Spleen (tissue), 11 donors: ENCODE data around the gene ABCA10. TPM values are rescaled to one million over a fixed set of nuclear protein-coding genes. Genes with fewer than 3 reads are reported as not detected.
A peak's percentile ranks its signal among the peaks of the same experiment; 100 is the strongest.

Experiments
- DNase-seq: peaks from one replicate; pipeline ENCODE4 v3.0.0-alpha.2; 2020
- H3K27ac ChIP-seq, 8 donors: fragments of 200-600 bp; sonication (generic) in 7 of 8; 1 replicate in 4 of 8; 2 replicates in 4 of 8; pipeline versions ENCODE4 v1.5.0 to v1.8.0; 2016 to 2021; ENCODE audit warnings: inconsistent platforms in 4 of 8, mild to moderate bottlenecking in 4 of 8, moderate library complexity in 1 of 8
- H3K27me3 ChIP-seq, 7 donors: fragments of 200-600 bp; sonication (generic) in 6 of 7; replicated peaks in 1 of 7; 1 replicate in 4 of 7; 2 replicates in 3 of 7; pipeline versions ENCODE4 v1.5.0 to v1.8.0; 2016 to 2021; ENCODE audit warnings: inconsistent platforms in 3 of 7, mild to moderate bottlenecking in 1 of 7
- H3K36me3 ChIP-seq, 6 donors: fragments of 200-600 bp; sonication (generic) in 5 of 6; 1 replicate in 4 of 6; 2 replicates in 2 of 6; pipeline versions ENCODE4 v1.5.0 to v1.8.0; 2016 to 2021; ENCODE audit warnings: inconsistent platforms in 2 of 6
- H3K4me1 ChIP-seq, 6 donors: fragments of 200-600 bp; sonication (generic) in 5 of 6; 1 replicate in 3 of 6; 2 replicates in 3 of 6; pipeline versions ENCODE4 v1.5.0 to v1.8.0; 2016 to 2021; ENCODE audit warnings: inconsistent platforms in 3 of 6
- H3K4me3 ChIP-seq, 8 donors: fragments of 200-600 bp; sonication (generic) in 7 of 8; 1 replicate in 4 of 8; 2 replicates in 4 of 8; pipeline versions ENCODE4 v1.5.0 to v1.8.0; 2016 to 2021; ENCODE audit warnings: inconsistent platforms in 4 of 8, mild to moderate bottlenecking in 4 of 8, moderate library complexity in 2 of 8
- H3K9me3 ChIP-seq, 8 donors: fragments of 200-600 bp; sonication (generic) in 7 of 8; 1 replicate in 4 of 8; 2 replicates in 4 of 8; pipeline versions ENCODE4 v1.5.0 to v1.8.0; 2016 to 2021; ENCODE audit warnings: inconsistent platforms in 4 of 8
- CTCF ChIP-seq, 11 experiments: fragments of 200-600 bp in 7 of 11; fragments of 450-650 bp in 4 of 11; sonication (generic) in 4 of 11; IDR thresholded peaks in 8 of 11; conservative IDR thresholded peaks in 3 of 11; 1 replicate in 7 of 11; 2 replicates in 4 of 11; pipeline versions ENCODE4 v1.4.0 to v1.8.0; 2016 to 2021; ENCODE audit warnings: antibody characterized with exemption in 11 of 11, inconsistent platforms in 4 of 11, mild to moderate bottlenecking in 1 of 11
- POLR2A ChIP-seq, 3 donors: fragments of 450-650 bp; IDR thresholded peaks; one replicate each; pipeline ENCODE4 v1.5.1; 2017; ENCODE audit warnings: antibody characterized with exemption in 3 of 3, mild to moderate bottlenecking in 1 of 3
- POLR2AphosphoS5 ChIP-seq, 3 donors: sonication (generic); formaldehyde crosslinking; IDR thresholded peaks; one replicate each; pipeline ENCODE4 v1.5.1; 2017; ENCODE audit warnings: antibody characterized with exemption in 3 of 3
- WGBS, 5 donors: extraction: QIAGEN DNeasy Blood & Tissue Kit in 3 of 5; methylation state at CpG; one replicate each; pipeline versions ENCODE4 v1.1.5 to v1.1.7; 2013 to 2018; 5-methylcytosine and 5-hydroxymethylcytosine counted together
- intact Hi-C: fragments of 100-400 bp; cut with DNase I; formaldehyde crosslinking; loops from one replicate; pipeline ENCODE4 v1.15.0; 2023; ENCODE audit warnings: low total_unique reads
- polyA plus RNA-seq, 3 donors: library from polyadenylated mRNA; stranded (reverse); fragments of 200-250 nt; gene quantifications; one replicate each; pipeline ENCODE4 v1.2.1, GENCODE V29; 2013
- total RNA-seq, 7 donors: library from RNA; depleted of rRNA in 3 of 7; stranded (reverse); fragments of >200 nt in 3 of 7; fragmentation: NEBNext Ultra II Directional in 4 of 7; extraction: Animal tissue kit (Norgen Biotek cat#: 25700) in 4 of 7; gene quantifications; one replicate each; pipeline versions ENCODE4 v1.1.0 to v1.2.1, GENCODE V29; 2016 to 2021
- donor health status: healthy with polysubstance abuse.
- donor health status: DM: no; HTN: no; CAD: no; lungs with moderate emphysema.
- donor health status: DM: no; HTN: no; CAD: no.
- donor health status: Bipolar disorder and iron deficiency.
- donor health status: healthy.
- donor health status: DM: no; HTN: no; CAD: no.
- donor health status: DM: yes; HTN: yes; CAD: no.

ABCA10 gene
- total and polyA plus RNA-seq, 10 donors: 1.5 to 4.9 (median 2.4) TPM

- Histone ChIP-seq H3K36me3 (no peaks in the 10 kb centered on the region), H3K9me3 (no peaks in the 10 kb centered on the region), H3K27me3 (no peaks in the 10 kb centered on the region), H3K27ac (no peak overlapping the region), H3K4me1 (no peaks in the 10 kb centered on the region), H3K4me3 (no peak overlapping the region)
- TF ChIP-seq CTCF (IDR thresholded peaks at IDR 0.05 in 8 of 11, conservative IDR thresholded peaks at IDR 0.05 in 3 of 11) (no peak), POLR2A (IDR thresholded peaks at IDR 0.05) (no peak), POLR2AphosphoS5 (IDR thresholded peaks at IDR 0.05) (no peak)
- DNase-seq: no peak
- intact Hi-C loops: no loop called here
- WGBS, 5 donors: 57 to 81% (median 61%) methylated on average over 1 of the region's 1 CpG
Observed at GRCh38 chr17:69188064-69188463, 40.6 kb downstream of the ABCA10 start.

GRCh38 chr17:69187294-69187693, 41.3 kb downstream of the ABCA10 start:
- DNase-seq: no peak
- Histone ChIP-seq H3K27me3 (no peaks in the 10 kb centered on the region), H3K4me1 (no peaks in the 10 kb centered on the region), H3K4me3 (no peak overlapping the region), H3K36me3 (no peaks in the 10 kb centered on the region), H3K9me3 (no peaks in the 10 kb centered on the region), H3K27ac (no peak overlapping the region)
- intact Hi-C loops: no loop called here
- TF ChIP-seq POLR2A (IDR thresholded peaks at IDR 0.05) (no peak), CTCF (IDR thresholded peaks at IDR 0.05 in 8 of 11, conservative IDR thresholded peaks at IDR 0.05 in 3 of 11) (no peak), POLR2AphosphoS5 (IDR thresholded peaks at IDR 0.05) (no peak)

GRCh38 chr17:69179227-69179952, 49.2 kb downstream of the ABCA10 start:
- no peak overlapping the region for H3K4me3 ChIP-seq
- no peak for DNase-seq
- no peak for TF ChIP-seq CTCF (IDR thresholded peaks at IDR 0.05 in 8 of 11, conservative IDR thresholded peaks at IDR 0.05 in 3 of 11)
- intact Hi-C loops: no loop called here
- H3K27ac ChIP-seq: no peak overlapping the region
- no peaks in the 10 kb centered on the region for H3K27me3 ChIP-seq
- H3K4me1 ChIP-seq: peaks cover 0 to 3% (median 0%) of the 10 kb centered on the region in 6 donors
- H3K36me3 ChIP-seq: no peaks in the 10 kb centered on the region
- 54 to 67% (median 57%) methylated on average over 4 of the region's 4 CpGs for WGBS, 5 donors
- no peaks in the 10 kb centered on the region for H3K9me3 ChIP-seq

- H3K27me3 ChIP-seq: no peaks in the 10 kb centered on the region
- H3K9me3 ChIP-seq: no peaks in the 10 kb centered on the region
- WGBS, 5 donors: 76 to 92% (median 78%) methylated on average over 1 of the region's 1 CpG
- H3K4me1 ChIP-seq: peaks cover 0 to 3% (median 0%) of the 10 kb centered on the region in 6 donors
- no peaks in the 10 kb centered on the region for H3K36me3 ChIP-seq
- H3K27ac ChIP-seq: peak overlapping the region in 3 of 8 donors; percentile 18 to 50 (median 25)
- no peak for DNase-seq
- TF ChIP-seq POLR2AphosphoS5 (IDR thresholded peaks at IDR 0.05) (no peak), CTCF (IDR thresholded peaks at IDR 0.05 in 8 of 11, conservative IDR thresholded peaks at IDR 0.05 in 3 of 11) (no peak), POLR2A (IDR thresholded peaks at IDR 0.05) (no peak)
- H3K4me3 ChIP-seq: no peak overlapping the region
- intact Hi-C loops: no loop called here
Observed at GRCh38 chr17:69176457-69176795, 52.2 kb downstream of the ABCA10 start.
